K562 (cell line): Measurements from ENCODE around the gene TEX261. TPM values are rescaled to one million over a fixed set of nuclear protein-coding genes. Genes with fewer than 3 reads are reported as not detected.
A peak's percentile ranks its signal among the peaks of the same experiment; 100 is the strongest.

Experiments used
- ATAC-seq: fragments of 200-7000 bp; cut with Tn5 transposase; 3 replicates; pipeline ENCODE4 v1.9.1; 2020; ENCODE audit warnings: moderate library complexity
- BruUV-seq: library from RNA; stranded (reverse); fragments of 400-500 nt; replicated peaks from 2 replicates; lab custom pipeline; 2021; lab: Mats Ljungman, UMichigan
- CTCF ChIA-PET: fragments of 300-600 bp; formaldehyde crosslinking; extraction: SDS; loops from one replicate; lab custom pipeline; 2021; ENCODE audit warnings: low intra/inter-chr PET ratio; lab: Yijun Ruan, JAX
- POLR2A ChIA-PET: fragments of 300-600, 350-650 bp; sonication (Branson Sonifier 250); formaldehyde crosslinking; extraction: SDS; loops from one replicate; lab custom pipeline; 2021; ENCODE audit warnings: antibody characterized with exemption, inconsistent platforms; lab: Yijun Ruan, JAX
- DNase-seq, 4 experiments: peaks; one replicate each; pipeline versions ENCODE4 v3.0.0 to v3.0.0-alpha.2; 2011 to 2018; ENCODE audit warnings: low spot score in 3 of 4, mixed read lengths in 3 of 4; ENCODE audit errors: extremely low read depth in 1 of 4
- FAIRE-seq: peaks from 2 replicates; lab custom pipeline; 2011; peaks lifted over from hg19 to GRCh38; lab: Jason Lieb, UNC
- H2AFZ ChIP-seq: 2 replicates; pipeline ENCODE4 v1.6.0; 2011; ENCODE audit warnings: low read depth, low read length, control low read depth, inconsistent platforms
- H3K27ac ChIP-seq: fragments of 200-600 bp; 3 replicates; pipeline ENCODE4 v1.8.0; 2011; ENCODE audit warnings: low read depth, mild to moderate bottlenecking, control low read depth, inconsistent platforms, low read length, moderate library complexity, mixed read lengths; ENCODE audit errors: extremely low read depth
- H3K27me3 ChIP-seq, 2 experiments: fragments of 300-600 bp in 1 of 2; 2 replicates in 1 of 2; 3 replicates in 1 of 2; pipeline versions ENCODE4 v1.6.0 to v1.8.0; 2011; ENCODE audit warnings: inconsistent platforms in 2 of 2, low read length in 2 of 2, mild to moderate bottlenecking in 1 of 2, mixed read lengths in 1 of 2, moderate library complexity in 1 of 2; ENCODE audit not compliant: control insufficient read depth in 2 of 2, insufficient read depth in 2 of 2
- H3K36me3 ChIP-seq: fragments of 300-600 bp; 3 replicates; pipeline ENCODE4 v1.8.0; 2011; ENCODE audit warnings: mild to moderate bottlenecking, low read length, inconsistent platforms; ENCODE audit not compliant: control insufficient read depth, insufficient read depth
- H3K4me1 ChIP-seq, 2 experiments: fragments of 200-600 bp in 1 of 2; replicated peaks in 1 of 2; 2 replicates in 1 of 2; 3 replicates in 1 of 2; pipeline versions ENCODE4 v1.5.1 to v1.8.0; 2011; ENCODE audit warnings: inconsistent platforms in 2 of 2, low read length in 2 of 2, mild to moderate bottlenecking in 1 of 2, mixed read lengths in 1 of 2, moderate library complexity in 1 of 2; ENCODE audit not compliant: control insufficient read depth in 2 of 2, insufficient read depth in 2 of 2
- H3K4me2 ChIP-seq: 2 replicates; pipeline ENCODE4 v1.6.1; 2011; ENCODE audit warnings: low read length, control low read depth, inconsistent platforms, mixed read lengths; ENCODE audit not compliant: insufficient read depth
- H3K4me3 ChIP-seq: fragments of 200-600 bp; sonication (generic), shearing (Covaris generic); 2 replicates; pipeline ENCODE4 v1.5.1; 2016; ENCODE audit warnings: control low read depth, inconsistent platforms
- H3K79me2 ChIP-seq: fragments of 200-600 bp; 3 replicates; pipeline ENCODE4 v1.8.0; 2011; ENCODE audit warnings: low read length, inconsistent platforms; ENCODE audit not compliant: control insufficient read depth, insufficient read depth
- H3K9ac ChIP-seq, 2 experiments: 2 replicates each; pipeline versions ENCODE4 v1.6.0 to v1.6.1; 2011; ENCODE audit warnings: low read depth in 2 of 2, low read length in 2 of 2, control low read depth in 1 of 2, inconsistent platforms in 1 of 2, mild to moderate bottlenecking in 1 of 2, mixed read lengths in 1 of 2; ENCODE audit not compliant: insufficient read depth in 1 of 2
- H3K9me1 ChIP-seq: one replicate; pipeline ENCODE4 v1.6.0; 2011; ENCODE audit warnings: inconsistent platforms, mild to moderate bottlenecking, low read length, moderate library complexity; ENCODE audit not compliant: control insufficient read depth, insufficient read depth
- H3K9me3 ChIP-seq: replicated peaks from 2 replicates; pipeline ENCODE4 v1.5.1; 2011; ENCODE audit warnings: low read depth, low read length, inconsistent platforms; ENCODE audit not compliant: control insufficient read depth, insufficient read depth
- H4K20me1 ChIP-seq: replicated peaks from 2 replicates; pipeline ENCODE4 v1.6.1; 2011; ENCODE audit warnings: low read length, inconsistent platforms, mixed read lengths; ENCODE audit not compliant: control insufficient read depth, insufficient read depth
- CHD1 ChIP-seq: fragments of 200-600 bp; sonication (generic); IDR thresholded peaks from one replicate; pipeline ENCODE4 v1.6.1; 2012; ENCODE audit warnings: mild to moderate bottlenecking, moderate library complexity, low read length, inconsistent platforms
- CTCF ChIP-seq, 3 experiments: IDR thresholded peaks in 2 of 3; conservative IDR thresholded peaks in 1 of 3; 2 replicates each; pipeline ENCODE4 v1.5.1; 2011 to 2012; ENCODE audit warnings: low read length in 3 of 3, mild to moderate bottlenecking in 3 of 3, control low read depth in 2 of 3, improper control_type of control experiment in 1 of 3, inconsistent platforms in 1 of 3, low read depth in 1 of 3, mixed read lengths in 1 of 3, moderate library complexity in 1 of 3; ENCODE audit not compliant: insufficient read depth in 2 of 3
- ELF1 ChIP-seq: fragments of 200-800 bp; sonication (Bioruptor generic); IDR thresholded peaks from 2 replicates; pipeline ENCODE4 v1.6.1; 2016; ENCODE audit warnings: missing genetic modification characterization, missing compliant biosample characterization
- ETV6 ChIP-seq, 3 experiments: fragments of 150-350 bp in 1 of 3; sonication (generic) in 1 of 3; formaldehyde crosslinking in 1 of 3; IDR thresholded peaks; 2 replicates each; pipeline versions ENCODE4 v1.6.1 to v1.8.0; 2014 to 2022; ENCODE audit warnings: borderline replicate concordance in 2 of 3, low read depth in 2 of 3, antibody characterized with exemption in 1 of 3, low read length in 1 of 3, mild to moderate bottlenecking in 1 of 3, missing genetic modification reagents in 1 of 3
- FOXK2 ChIP-seq, 2 experiments: fragments of 450-650 bp; IDR thresholded peaks in 1 of 2; conservative IDR thresholded peaks in 1 of 2; 2 replicates each; pipeline ENCODE4 v1.6.1; 2016; ENCODE audit warnings: low read depth in 2 of 2, mild to moderate bottlenecking in 1 of 2
- KLF1 ChIP-seq: fragments of 450-650 bp; IDR thresholded peaks from 2 replicates; pipeline ENCODE4 v1.6.1; 2016; ENCODE audit warnings: missing genetic modification characterization, missing compliant biosample characterization
- NFYB ChIP-seq: IDR thresholded peaks from 2 replicates; pipeline ENCODE4 v1.6.1; 2011; ENCODE audit warnings: mild to moderate bottlenecking, moderate library complexity; ENCODE audit not compliant: insufficient read length; ENCODE audit errors: extremely low read depth
- RAD21 ChIP-seq, 2 experiments: fragments of 250-450 bp in 1 of 2; fragments of 450-650 bp in 1 of 2; sonication (Bioruptor Pico) in 1 of 2; formaldehyde crosslinking in 1 of 2; IDR thresholded peaks in 1 of 2; conservative IDR thresholded peaks in 1 of 2; 2 replicates each; pipeline versions ENCODE4 v1.4.0 to v1.8.0; 2020 to 2022; ENCODE audit warnings: mild to moderate bottlenecking in 2 of 2, moderate library complexity in 1 of 2
- SMARCA4 ChIP-seq: fragments of 450-650 bp; IDR thresholded peaks from 2 replicates; pipeline ENCODE4 v1.6.1; 2016
- WGBS: fragments of 100-300 bp; shearing (Covaris generic); methylation state at CpG from one replicate; pipeline ENCODE4 v1.1.6; 2016; ENCODE audit warnings: low coverage, mixed read lengths; ENCODE audit not compliant: insufficient coverage; ENCODE audit errors: missing lambda C conversion rate; 5-methylcytosine and 5-hydroxymethylcytosine counted together
- in situ Hi-C: fragments of 300-500 bp; cut with MboI; formaldehyde crosslinking; loops from 4 replicates; pipeline ENCODE4 v1.15.0; 2018; ENCODE audit warnings: inconsistent platforms, mixed read lengths
- intact Hi-C: fragments of 100-400 bp; cut with micrococcal nuclease; formaldehyde crosslinking; loops from 2 replicates; pipeline ENCODE4 v1.14.2; 2022
- polyA plus RNA-seq, 8 experiments: library from polyadenylated mRNA; depleted of rRNA in 4 of 8; stranded (reverse) in 5 of 8; unstranded in 3 of 8; fragments of >200 nt; fragmentation: Nextera tagmentation in 2 of 8; fragmentation: Illumina TruSeq in 1 of 8; extraction: Ambion mirVana in 2 of 8; extraction: Trizol in 1 of 8; gene quantifications; 2 replicates each; pipeline versions ENCODE4 v1.2.1 to v1.2.3, GENCODE V29; 2011 to 2014; ENCODE audit warnings: inconsistent platforms in 1 of 8, missing spikeins in 1 of 8
- total RNA-seq, 7 experiments: library from RNA; depleted of rRNA in 6 of 7; stranded (reverse); fragments of >200 nt in 6 of 7; fragmentation: Illumina TruSeq in 2 of 7; extraction: Trizol in 2 of 7; gene quantifications; 2 replicates each; pipeline versions ENCODE4 v1.2.1 to v1.2.3, GENCODE V29; 2011 to 2021; ENCODE audit warnings: low replicate concordance in 1 of 7

The TEX261 gene
- total and polyA plus RNA-seq, 9 of the 15 experiments (the other 6 are each of a cell fraction or from before 2014, with no cell fraction given): 11.9 to 110 (median 51.9) TPM

DNA sequence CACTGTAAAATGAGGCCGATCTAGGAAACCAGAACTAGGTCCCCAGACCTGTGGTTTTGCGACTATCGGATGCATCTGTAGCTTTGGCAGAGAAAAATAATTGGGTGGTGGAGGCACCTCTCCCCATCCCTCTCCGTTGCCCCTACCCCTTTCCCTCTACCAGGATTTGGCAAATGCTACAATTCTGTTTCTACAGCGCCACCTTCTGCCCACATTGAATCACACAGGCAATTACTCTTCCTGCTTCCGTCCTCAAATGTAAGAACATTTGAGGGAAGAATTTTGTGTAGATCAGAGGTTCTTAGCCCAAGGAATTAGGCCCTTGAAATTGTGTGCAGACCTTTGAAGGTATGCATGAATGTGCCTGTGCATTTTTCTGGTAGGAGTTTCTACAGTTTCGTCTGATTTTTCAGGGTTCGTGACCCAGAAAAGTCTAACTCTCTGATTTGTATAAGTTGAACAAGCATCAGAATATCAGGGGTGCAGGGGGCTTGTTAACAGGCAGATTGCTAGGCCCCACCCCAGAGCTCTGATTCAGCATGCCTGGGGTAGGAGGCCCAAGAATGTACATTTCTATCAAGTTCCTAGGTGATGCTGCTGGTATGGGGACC, 47.7 kb downstream of the TEX261 start:
- in situ Hi-C loops: loop anchor here (5.0 to 10.0 kb wide), 4 partner anchors 80 to 632 kb away; partner anchors contain the start of gene FIGLA
- no peak overlapping the region for H3K27ac ChIP-seq
- no peaks in the 10 kb centered on the region for H3K9me1 ChIP-seq
- no peaks in the 10 kb centered on the region for H3K36me3 ChIP-seq
- H3K4me1 ChIP-seq: peaks cover 2 to 11% of the 10 kb centered on the region in 2 experiments; a peak in 3 of 5 replicates
- no TSS peak for BruUV-seq
- WGBS: 13% methylated on average over 7 of the region's 8 CpGs
- POLR2A ChIA-PET: no interaction called here
- no peak overlapping the region for H3K9ac ChIP-seq
- FAIRE-seq (peak; percentile 80), ATAC-seq (peak; percentile 61), DNase-seq (peak; percentile 30 to 73 (median 42))
- H3K27me3 ChIP-seq: peaks cover 3 to 21% of the 10 kb centered on the region in 2 experiments; a peak in 1 of 5 replicates
- H3K9me3 ChIP-seq: no peaks in the 10 kb centered on the region
- no peaks in the 10 kb centered on the region for H3K79me2 ChIP-seq
- CTCF ChIA-PET: interaction anchor here (0.6 to 4.2 kb wide), 9 partner anchors 25 to 606 kb away, joined by 3 to 48 read pairs (median 4); partner anchors contain the start of gene FIGLA
- no peaks in the 10 kb centered on the region for H4K20me1 ChIP-seq
- H2AFZ ChIP-seq: peak overlapping the region; percentile 62
- intact Hi-C loops: loop anchor here (1.0 to 10.0 kb wide), 5 partner anchors 76 to 642 kb away; partner anchors contain the start of gene FAM136A
- H3K4me2 ChIP-seq: no peak overlapping the region
- no peak overlapping the region for H3K4me3 ChIP-seq
- peak; percentile 52 to 76; a peak in 3 of 4 replicates for TF ChIP-seq RAD21 (CRISPR knock-in tag; conservative IDR thresholded peaks at IDR 0.05 in 1 of 2, IDR thresholded peaks at IDR 0.05 in 1 of 2)
- no peak for TF ChIP-seq NFYB
- peak; percentile 79 to 82 (median 82) for TF ChIP-seq CTCF (IDR thresholded peaks at IDR 0.05 in 2 of 3, conservative IDR thresholded peaks at IDR 0.05 in 1 of 3; ENCODE audit: insufficient read depth in 2 of 3, low read depth in 1 of 3, low read length in 3 of 3)
- TF ChIP-seq ETV6 (IDR thresholded peaks at IDR 0.05; ENCODE audit: borderline replicate concordance in 1 of 2, low read depth in 2 of 2, low read length in 1 of 2): 0 out of 4 replicates have a peak, but pooled peaks of 1 of the 2 experiments have one; percentile 17
- no peak for TF ChIP-seq ETV6 (CRISPR knock-in tag; IDR thresholded peaks at IDR 0.05; ENCODE audit: borderline replicate concordance)
- TF ChIP-seq CHD1: no peak
- peak; percentile 45 for TF ChIP-seq ELF1 (tag)
- no peak for TF ChIP-seq SMARCA4
- no peak for TF ChIP-seq KLF1
- no peak for TF ChIP-seq FOXK2 (conservative IDR thresholded peaks at IDR 0.05 in 1 of 2, IDR thresholded peaks at IDR 0.05 in 1 of 2; ENCODE audit: low read depth in 2 of 2)
